Endothelial cell of umbilical vein (primary cell): ENCODE measurements around the gene ADM2. TPM values are rescaled to one million over a fixed set of nuclear protein-coding genes. Genes with fewer than 3 reads are reported as not detected.

ENCODE experiments used
- BruUV-seq: library from RNA; stranded (reverse); fragments of 400-500 nt; replicated peaks from 2 replicates; lab custom pipeline; 2021; lab: Mats Ljungman, UMichigan
- CTCF ChIA-PET: fragments of 300-600, 350-600 bp; sonication (Branson Sonifier 250); formaldehyde crosslinking; loops from one replicate; lab custom pipeline; 2021; ENCODE audit warnings: antibody characterized with exemption, inconsistent platforms; lab: Charles Lee
- POLR2A ChIA-PET: fragments of 300-600, 350-600 bp; sonication (Branson Sonifier 250); formaldehyde crosslinking; loops from one replicate; lab custom pipeline; 2021; ENCODE audit warnings: antibody characterized with exemption, inconsistent platforms; lab: Charles Lee
- DNase-seq: peaks from one replicate; pipeline ENCODE4 v3.0.0-alpha.2; 2011; ENCODE audit warnings: low read depth, low spot score
- FAIRE-seq: peaks from 2 replicates; lab custom pipeline; 2011; peaks lifted over from hg19 to GRCh38; lab: Jason Lieb, UNC
- H2AFZ ChIP-seq: 2 replicates; pipeline ENCODE4 v1.6.0; 2012; ENCODE audit warnings: low read depth, low read length, control low read depth, inconsistent platforms
- H3K27ac ChIP-seq: 2 replicates; pipeline ENCODE4 v1.5.1; 2011; ENCODE audit warnings: low read depth, mild to moderate bottlenecking, control low read depth, low read length, moderate library complexity; ENCODE audit not compliant: insufficient read depth
- H3K27me3 ChIP-seq, 2 experiments: 2 replicates each; pipeline versions ENCODE4 v1.6.0 to v1.6.1; 2011; ENCODE audit warnings: low read length in 2 of 2, mixed read lengths in 1 of 2; ENCODE audit not compliant: control insufficient read depth in 2 of 2, insufficient read depth in 2 of 2
- H3K36me3 ChIP-seq, 2 experiments: 2 replicates in 1 of 2; 3 replicates in 1 of 2; pipeline ENCODE4 v1.5.1; 2011; ENCODE audit warnings: low read length in 2 of 2, mild to moderate bottlenecking in 1 of 2, moderate library complexity in 1 of 2; ENCODE audit not compliant: control insufficient read depth in 2 of 2, insufficient read depth in 2 of 2; ENCODE audit errors: extremely low read depth in 1 of 2
- H3K4me1 ChIP-seq: 3 replicates; pipeline ENCODE4 v1.5.1; 2011; ENCODE audit warnings: mild to moderate bottlenecking, low read length; ENCODE audit not compliant: control insufficient read depth, insufficient read depth; ENCODE audit errors: extremely low read depth
- H3K4me2 ChIP-seq: 2 replicates; pipeline ENCODE4 v1.6.1; 2011; ENCODE audit warnings: low read length, control low read depth, mixed read lengths; ENCODE audit not compliant: insufficient read depth
- H3K4me3 ChIP-seq, 3 experiments: fragments of 200-600 bp in 1 of 3; sonication (generic), shearing (Covaris generic) in 1 of 3; replicated peaks in 1 of 3; 2 replicates each; pipeline ENCODE4 v1.5.1; 2011 to 2016; ENCODE audit warnings: control low read depth in 3 of 3, low read length in 3 of 3, mild to moderate bottlenecking in 2 of 3, inconsistent platforms in 1 of 3, low read depth in 1 of 3, moderate library complexity in 1 of 3; ENCODE audit not compliant: insufficient read depth in 1 of 3
- H3K79me2 ChIP-seq: 2 replicates; pipeline ENCODE4 v1.6.0; 2012; ENCODE audit warnings: low read length, inconsistent platforms; ENCODE audit not compliant: control insufficient read depth, insufficient read depth
- H3K9ac ChIP-seq: replicated peaks from 2 replicates; pipeline ENCODE3; 2011; ENCODE audit warnings: low read length, control low read depth; ENCODE audit not compliant: insufficient read depth; ENCODE audit errors: extremely low read depth
- H3K9me1 ChIP-seq: replicated peaks from 3 replicates; pipeline ENCODE4 v1.6.0; 2011; ENCODE audit warnings: mild to moderate bottlenecking, low read length; ENCODE audit not compliant: control insufficient read depth, insufficient read depth; ENCODE audit errors: extremely low read depth
- H3K9me3 ChIP-seq: replicated peaks from 2 replicates; pipeline ENCODE4 v1.5.1; 2012; ENCODE audit warnings: low read length, inconsistent platforms; ENCODE audit not compliant: control insufficient read depth, insufficient read depth
- H4K20me1 ChIP-seq: replicated peaks from 2 replicates; pipeline ENCODE3; 2011; ENCODE audit warnings: mild to moderate bottlenecking, low read length; ENCODE audit not compliant: control insufficient read depth, insufficient read depth; ENCODE audit errors: extremely low read depth
- GATA2 ChIP-seq: IDR thresholded peaks from 2 replicates; pipeline ENCODE4 v1.7.0; 2011; ENCODE audit warnings: low read depth, mild to moderate bottlenecking, moderate library complexity, mixed read lengths, low read length; ENCODE audit not compliant: insufficient read length, insufficient read depth
- JUN ChIP-seq: IDR thresholded peaks from 2 replicates; pipeline ENCODE4 v1.6.1; 2011; ENCODE audit warnings: borderline replicate concordance, low read depth; ENCODE audit not compliant: insufficient read length, insufficient read depth
- MAX ChIP-seq: IDR thresholded peaks from 2 replicates; pipeline ENCODE4 v1.6.1; 2011; ENCODE audit not compliant: insufficient read depth, insufficient read length
- POLR2A ChIP-seq: IDR thresholded peaks from 2 replicates; pipeline ENCODE4 v1.6.1; 2012; ENCODE audit warnings: low read depth, mild to moderate bottlenecking, control low read depth, low read length
- POLR2AphosphoS5 ChIP-seq: IDR thresholded peaks from 2 replicates; pipeline ENCODE4 v1.6.1; 2012; ENCODE audit warnings: low read depth, mild to moderate bottlenecking, control low read depth, low read length, moderate library complexity; ENCODE audit not compliant: insufficient read depth
- dilution Hi-C: fragments of 300-500 bp; cut with MboI; formaldehyde crosslinking; loops from one replicate; pipeline ENCODE4 v1.15.0; 2019; ENCODE audit warnings: low sequenced_read_pairs; ENCODE audit not compliant: extremely low pct_ligation_motif_present
- intact Hi-C: fragments of 100-400 bp; cut with micrococcal nuclease; formaldehyde crosslinking; loops from one replicate; pipeline ENCODE4 v1.10.0; 2022
- polyA plus RNA-seq, 4 experiments: library from polyadenylated mRNA; depleted of rRNA in 3 of 4; stranded (reverse) in 3 of 4; unstranded in 1 of 4; fragments of >200 nt; gene quantifications; 2 replicates each; pipeline versions ENCODE4 v1.2.1 to v1.2.3, GENCODE V29; 2011 to 2012; ENCODE audit warnings: missing spikeins in 1 of 4
- total RNA-seq: library from RNA; stranded (reverse); gene quantifications from 2 replicates; pipeline ENCODE4 v1.2.3, GENCODE V29; 2021
- TF ChIP-seq, protein P1 (sequence below), 2 donors: IDR thresholded peaks; 1 replicate in 1 of 2; 2 replicates in 1 of 2; pipeline ENCODE4 v1.5.1; 2011; ENCODE audit warnings: low read length in 2 of 2, mild to moderate bottlenecking in 2 of 2, moderate library complexity in 2 of 2, control low read depth in 1 of 2, inconsistent platforms in 1 of 2, low read depth in 1 of 2; ENCODE audit not compliant: insufficient read depth in 1 of 2; ENCODE audit errors: extremely low read depth in 1 of 2

The ADM2 gene
- total and polyA plus RNA-seq, 2 donors (not counting 3 experiments of a cell fraction or from before 2014, with no cell fraction given): 0.28 to 1.5 TPM

DNA sequence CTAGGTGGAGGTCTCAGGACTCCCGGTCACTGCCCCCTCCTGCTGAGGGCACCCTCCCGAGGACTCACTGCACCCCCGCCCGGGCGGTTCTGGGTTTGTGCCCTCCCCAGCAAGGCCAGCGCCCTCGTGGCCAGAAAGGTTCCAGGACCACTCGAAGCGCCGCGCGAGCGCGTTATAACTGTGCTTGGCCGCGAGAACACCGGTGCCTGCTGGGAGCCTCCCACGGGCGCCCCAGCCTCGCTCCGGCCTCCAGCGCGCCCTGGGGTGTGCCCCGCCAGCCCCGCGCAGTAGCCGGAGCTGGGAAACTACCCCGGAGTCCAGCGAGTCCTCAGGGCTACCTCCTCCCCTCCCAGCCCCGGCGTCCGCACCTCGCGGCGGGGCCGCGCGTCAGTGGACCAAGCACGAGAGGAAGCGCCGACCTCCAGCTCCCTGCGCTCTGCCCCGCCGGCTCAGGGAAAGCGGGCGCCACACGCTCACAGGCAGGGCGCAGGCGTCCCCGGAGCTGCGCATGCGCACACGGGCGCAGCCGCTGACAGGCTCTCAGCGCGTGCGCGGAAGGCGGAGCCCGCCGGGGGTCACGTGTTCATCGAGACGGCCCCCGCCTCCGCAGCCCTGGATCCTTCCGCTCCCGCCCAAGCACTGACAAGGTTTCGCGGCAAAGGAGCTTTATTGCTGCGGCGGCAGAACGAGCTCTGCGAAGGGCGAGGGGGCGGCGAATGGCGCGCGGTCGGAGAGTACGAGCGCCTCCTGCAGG, 43.9 kb downstream of the ADM2 start, which contains the start of gene SCO2:
SCO2 (minus strand) TSS at position 495 of the 754 bp plus-strand sequence. CDS start 1,187 bp downstream, outside the sequence.
- BruUV-seq: no TSS peak
- Histone ChIP-seq H3K79me2 (peaks cover 10% of the 10 kb centered on the region), H3K9me3 (no peaks in the 10 kb centered on the region), H3K4me2 (peak within 1 kb of the TSS; percentile 45), H3K27me3 (peaks cover 0 to 4% of the 10 kb centered on the region in 2 experiments), H3K9ac (peak within 1 kb of the TSS; percentile 68), H3K4me1 (peaks cover 13% of the 10 kb centered on the region), H3K4me3 (peak within 1 kb of the TSS; percentile 47 to 66 (median 48)), H3K9me1 (no peaks in the 10 kb centered on the region), H3K27ac (peak within 1 kb of the TSS; percentile 57), H3K36me3 (peaks cover 0 to 22% of the 10 kb centered on the region in 2 experiments), H4K20me1 (no peaks in the 10 kb centered on the region), H2AFZ (peak within 1 kb of the TSS; percentile 75)
- peak; percentile 98 for DNase-seq
- no peak for TF ChIP-seq GATA2
- TF ChIP-seq, protein P1, sequence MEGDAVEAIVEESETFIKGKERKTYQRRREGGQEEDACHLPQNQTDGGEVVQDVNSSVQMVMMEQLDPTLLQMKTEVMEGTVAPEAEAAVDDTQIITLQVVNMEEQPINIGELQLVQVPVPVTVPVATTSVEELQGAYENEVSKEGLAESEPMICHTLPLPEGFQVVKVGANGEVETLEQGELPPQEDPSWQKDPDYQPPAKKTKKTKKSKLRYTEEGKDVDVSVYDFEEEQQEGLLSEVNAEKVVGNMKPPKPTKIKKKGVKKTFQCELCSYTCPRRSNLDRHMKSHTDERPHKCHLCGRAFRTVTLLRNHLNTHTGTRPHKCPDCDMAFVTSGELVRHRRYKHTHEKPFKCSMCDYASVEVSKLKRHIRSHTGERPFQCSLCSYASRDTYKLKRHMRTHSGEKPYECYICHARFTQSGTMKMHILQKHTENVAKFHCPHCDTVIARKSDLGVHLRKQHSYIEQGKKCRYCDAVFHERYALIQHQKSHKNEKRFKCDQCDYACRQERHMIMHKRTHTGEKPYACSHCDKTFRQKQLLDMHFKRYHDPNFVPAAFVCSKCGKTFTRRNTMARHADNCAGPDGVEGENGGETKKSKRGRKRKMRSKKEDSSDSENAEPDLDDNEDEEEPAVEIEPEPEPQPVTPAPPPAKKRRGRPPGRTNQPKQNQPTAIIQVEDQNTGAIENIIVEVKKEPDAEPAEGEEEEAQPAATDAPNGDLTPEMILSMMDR (IDR thresholded peaks at IDR 0.05; ENCODE audit: extremely low read depth in 1 of 2, insufficient read depth in 1 of 2, low read depth in 1 of 2, low read length in 2 of 2): peak in 1 of 2 donors; percentile 36
- TF ChIP-seq POLR2AphosphoS5: peak; percentile 93
- no peak for TF ChIP-seq JUN
- peak; percentile 96 for TF ChIP-seq MAX
- peak; percentile 92 for TF ChIP-seq POLR2A
- POLR2A ChIA-PET: interaction anchor here (0.6 to 1.5 kb wide), 4 partner anchors 11 to 57 kb away, joined by 4 to 12 read pairs (median 6); partner anchors contain the start of genes CHKB, LMF2 and NCAPH2
- intact Hi-C loops (loop anchor here (1.0 to 2.0 kb wide), 4 partner anchors 17 to 147 kb away; partner anchors contain the start of genes CHKB, NCAPH2 and SHANK3), dilution Hi-C loops (no loop called here)
- CTCF ChIA-PET: interaction anchor here (0.8 to 2.7 kb wide), 41 partner anchors 8 to 288 kb away, joined by 3 to 34 read pairs (median 4); partner anchors contain the start of genes ARSA, CHKB, KLHDC7B and LMF2
- peak; percentile 94 for FAIRE-seq
